Mucosa of stomach (tissue), 1 donor: ENCODE measurements around the gene KDM4C.

ENCODE experiments used
- H3K27me3 ChIP-seq: one replicate; pipeline ENCODE4 v1.7.0; 2013; ENCODE audit warnings: mild to moderate bottlenecking, low read length; ENCODE audit not compliant: control insufficient read depth, insufficient read depth
- H3K36me3 ChIP-seq: one replicate; pipeline ENCODE4 v1.7.0; 2013; ENCODE audit warnings: low read length; ENCODE audit not compliant: control insufficient read depth, insufficient read depth
- H3K4me1 ChIP-seq: one replicate; pipeline ENCODE4 v1.7.0; 2013; ENCODE audit warnings: mild to moderate bottlenecking, low read length; ENCODE audit not compliant: control insufficient read depth, insufficient read depth
- H3K4me3 ChIP-seq: one replicate; pipeline ENCODE4 v1.7.0; 2013; ENCODE audit warnings: low read length
- H3K9ac ChIP-seq: one replicate; pipeline ENCODE4 v1.7.0; 2013; ENCODE audit warnings: mild to moderate bottlenecking, low read length, moderate library complexity
- H3K9me3 ChIP-seq: one replicate; pipeline ENCODE4 v1.7.0; 2013; ENCODE audit warnings: mild to moderate bottlenecking, low read length, moderate library complexity; ENCODE audit not compliant: control insufficient read depth
- donor health status: Pancreatic carcinoma.

KDM4C gene

DNA sequence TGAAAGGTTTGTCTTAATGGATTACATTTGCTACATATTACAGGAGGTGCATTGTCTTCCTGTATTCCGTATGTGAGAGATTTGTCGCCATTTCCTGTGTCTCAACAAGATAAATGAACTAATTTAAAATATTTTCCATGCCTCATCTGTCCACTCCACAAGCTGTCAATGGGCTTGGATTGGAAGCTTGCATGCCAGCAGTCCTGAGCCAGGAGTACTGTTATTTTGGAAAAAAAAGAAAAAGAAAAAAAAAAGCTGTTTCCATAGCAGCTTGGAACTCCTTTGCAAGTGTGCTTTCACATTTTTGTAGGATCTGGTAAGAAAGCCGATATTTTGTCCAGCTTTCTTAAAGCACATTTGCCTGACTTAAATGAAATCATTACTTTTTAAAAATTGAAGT lies 330.8 kb downstream of the KDM4C start:
- no peaks in the 10 kb centered on the region for H3K36me3 ChIP-seq
- H3K9ac ChIP-seq: no peak overlapping the region
- no peaks in the 10 kb centered on the region for H3K27me3 ChIP-seq
- no peaks in the 10 kb centered on the region for H3K9me3 ChIP-seq
- no peaks in the 10 kb centered on the region for H3K4me1 ChIP-seq
- no peak overlapping the region for H3K4me3 ChIP-seq

DNA sequence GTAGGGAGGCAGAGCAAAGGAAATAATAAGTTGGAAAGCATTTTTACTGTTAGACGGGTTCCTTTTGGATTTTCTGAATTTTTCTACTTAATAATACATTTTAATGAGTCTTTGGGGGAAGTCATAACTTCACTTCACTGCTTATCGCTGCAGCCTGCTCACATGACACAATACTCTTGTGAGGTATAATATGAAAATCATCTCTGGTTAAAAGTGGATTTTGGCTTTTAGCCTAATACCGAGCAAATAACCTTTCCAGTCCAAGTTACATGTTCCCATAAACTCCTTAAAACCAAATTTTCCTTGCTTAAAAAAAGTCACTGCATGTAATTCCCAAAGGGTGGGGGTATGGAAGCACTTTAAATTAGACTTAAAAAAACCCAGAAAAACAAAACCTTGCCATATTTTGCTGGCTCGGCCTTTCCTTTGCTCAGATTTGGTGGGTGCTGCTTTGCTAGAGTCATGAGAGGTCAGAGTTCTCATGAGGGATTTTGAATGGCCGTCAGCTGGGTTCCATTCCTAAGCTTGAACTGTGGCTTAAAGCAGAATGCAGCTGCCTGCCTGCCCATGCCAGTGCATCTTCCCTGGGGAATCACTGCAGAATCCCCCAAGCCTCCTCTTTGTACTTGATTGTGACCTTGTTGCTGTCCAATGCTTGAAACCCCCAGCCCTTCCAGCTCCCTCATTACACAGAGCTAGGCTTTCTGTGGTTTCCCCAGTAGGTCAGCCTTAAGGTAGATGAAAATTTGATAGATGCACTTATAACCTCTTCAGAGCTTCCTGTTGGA lies 331.8 kb downstream of the KDM4C start:
- Histone ChIP-seq H3K4me3 (no peak overlapping the region), H3K9me3 (no peaks in the 10 kb centered on the region), H3K27me3 (no peaks in the 10 kb centered on the region), H3K4me1 (no peaks in the 10 kb centered on the region), H3K9ac (no peak overlapping the region), H3K36me3 (no peaks in the 10 kb centered on the region)

DNA sequence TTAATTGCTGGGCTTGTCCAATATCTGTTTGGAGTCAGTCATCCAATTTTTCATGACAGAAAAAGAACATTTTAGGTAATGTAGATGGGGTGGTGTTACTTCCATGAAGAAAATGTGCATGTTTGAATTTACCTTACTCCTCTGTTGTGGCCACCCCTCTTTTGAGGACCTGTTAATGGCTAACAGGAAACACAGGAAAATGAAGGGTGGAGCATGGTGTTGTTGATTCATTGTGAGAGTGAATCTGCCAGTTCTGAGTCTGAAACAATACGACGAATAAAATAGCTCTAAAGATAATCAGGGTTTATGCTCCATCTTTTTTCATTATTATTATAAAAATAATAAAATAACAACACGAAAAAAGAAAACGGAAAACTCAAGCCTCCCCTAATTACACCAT lies 335.3 kb downstream of the KDM4C start:
- H3K4me3 ChIP-seq: no peak overlapping the region

DNA sequence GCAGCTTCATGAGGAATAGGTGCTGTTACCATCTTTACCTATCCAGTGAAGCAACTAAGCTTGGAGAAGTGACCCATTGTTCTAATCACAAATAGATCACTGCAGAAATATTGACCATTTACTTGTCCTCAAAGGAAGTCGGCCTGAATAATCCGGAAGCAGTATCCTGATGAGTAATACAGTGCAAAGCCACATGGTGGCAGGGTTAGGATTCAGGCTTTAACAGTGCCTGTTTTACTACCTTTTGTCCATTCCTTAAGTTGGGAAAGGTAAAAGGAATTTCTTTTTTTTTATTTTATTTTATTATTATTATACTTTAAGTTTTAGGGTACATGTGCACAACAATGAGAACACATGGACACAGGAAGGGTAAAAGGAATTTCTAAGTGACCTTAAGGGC lies 336.3 kb downstream of the KDM4C start:
- H3K27me3 ChIP-seq: no peaks in the 10 kb centered on the region
- no peak overlapping the region for H3K9ac ChIP-seq
- H3K36me3 ChIP-seq: no peaks in the 10 kb centered on the region
- H3K9me3 ChIP-seq: no peaks in the 10 kb centered on the region
- peaks cover 18% of the 10 kb centered on the region for H3K4me1 ChIP-seq
- no peak overlapping the region for H3K4me3 ChIP-seq

More for the DNA sequence above, 335.3 kb downstream of the KDM4C start:
- H3K9ac ChIP-seq: no peak overlapping the region
- no peaks in the 10 kb centered on the region for H3K9me3 ChIP-seq
- no peaks in the 10 kb centered on the region for H3K36me3 ChIP-seq
- peaks cover 14% of the 10 kb centered on the region for H3K4me1 ChIP-seq
- H3K27me3 ChIP-seq: no peaks in the 10 kb centered on the region

DNA sequence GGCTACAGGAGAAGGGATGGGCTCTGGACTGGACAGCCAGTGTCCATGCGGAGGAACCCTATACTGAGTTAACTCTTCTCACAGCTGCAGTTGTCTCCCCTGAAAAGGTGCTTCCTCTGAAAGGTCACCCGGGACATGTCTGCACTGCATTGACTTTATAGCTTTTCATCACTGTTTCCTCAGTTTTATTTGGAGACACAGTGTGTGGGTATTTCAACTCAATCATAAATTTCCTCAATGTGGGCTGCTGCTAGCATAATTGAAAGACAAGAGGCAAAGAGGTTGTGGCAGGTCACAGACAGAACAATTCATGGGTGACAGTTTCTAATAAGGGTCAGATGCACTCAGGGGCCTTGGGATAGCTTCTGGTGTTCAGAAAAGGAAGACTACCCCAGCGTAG lies 336.8 kb downstream of the KDM4C start:
- H3K9me3 ChIP-seq: no peaks in the 10 kb centered on the region
- H3K4me3 ChIP-seq: no peak overlapping the region
- peaks cover 18% of the 10 kb centered on the region for H3K4me1 ChIP-seq
- H3K9ac ChIP-seq: no peak overlapping the region
- no peaks in the 10 kb centered on the region for H3K36me3 ChIP-seq
- H3K27me3 ChIP-seq: no peaks in the 10 kb centered on the region

DNA sequence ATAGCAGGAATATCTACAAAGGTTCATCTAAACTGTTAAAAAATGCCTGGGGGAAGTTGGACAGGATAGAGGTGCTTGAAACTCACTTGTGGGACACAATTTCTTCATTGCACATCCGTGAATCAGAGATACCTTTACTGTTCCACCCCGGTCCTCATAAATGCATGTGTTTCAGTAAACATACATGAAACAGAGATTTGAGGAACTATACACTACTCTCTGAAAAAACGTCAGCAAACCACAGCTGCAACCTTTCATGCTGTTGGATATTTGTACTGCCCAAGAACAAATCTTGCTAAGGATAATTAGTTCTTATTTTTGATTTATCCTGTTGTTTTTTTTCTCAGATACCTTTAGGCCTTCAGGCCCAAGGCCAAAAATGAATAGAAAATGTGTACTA lies 337.3 kb downstream of the KDM4C start:
- Histone ChIP-seq H3K9me3 (no peaks in the 10 kb centered on the region), H3K27me3 (no peaks in the 10 kb centered on the region), H3K4me3 (no peak overlapping the region), H3K9ac (no peak overlapping the region), H3K4me1 (peaks cover 18% of the 10 kb centered on the region), H3K36me3 (no peaks in the 10 kb centered on the region)

DNA sequence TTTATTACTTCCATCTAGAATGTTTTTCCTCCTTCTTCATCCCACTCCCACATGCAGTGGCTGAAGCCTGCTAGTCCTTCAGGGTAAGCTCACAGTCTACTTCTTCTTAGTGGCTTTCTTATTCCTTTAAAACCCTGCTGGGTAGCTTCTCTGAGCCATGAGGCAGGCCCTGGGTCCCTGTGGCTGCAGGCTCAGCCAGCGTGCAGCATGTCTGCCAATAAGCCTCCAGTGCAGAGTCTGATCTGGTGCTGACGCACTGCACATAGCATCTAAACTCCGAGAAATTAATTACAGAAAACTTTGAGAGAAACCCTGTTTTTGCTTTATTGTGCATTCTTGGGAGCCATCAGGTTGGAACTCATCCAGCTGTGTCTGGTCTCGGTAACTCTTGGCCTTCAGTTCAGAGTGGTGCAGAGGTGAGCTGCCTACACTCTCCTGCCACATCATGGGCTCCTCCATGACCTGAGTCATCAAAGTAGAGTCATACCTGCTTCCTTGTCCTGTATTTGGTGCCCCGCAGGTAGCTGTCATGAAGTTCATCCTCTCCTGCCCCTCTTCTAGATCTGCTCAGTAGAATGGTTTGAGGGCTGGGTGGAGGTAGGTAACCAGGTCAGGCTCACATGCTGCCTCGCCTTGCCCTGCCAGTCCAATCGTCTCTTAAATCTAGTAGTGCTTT lies 339.4 kb downstream of the KDM4C start:
- H3K4me3 ChIP-seq: no peak overlapping the region
- no peaks in the 10 kb centered on the region for H3K27me3 ChIP-seq
- no peaks in the 10 kb centered on the region for H3K36me3 ChIP-seq
- H3K9me3 ChIP-seq: no peaks in the 10 kb centered on the region
- peaks cover 18% of the 10 kb centered on the region for H3K4me1 ChIP-seq
- no peak overlapping the region for H3K9ac ChIP-seq

DNA sequence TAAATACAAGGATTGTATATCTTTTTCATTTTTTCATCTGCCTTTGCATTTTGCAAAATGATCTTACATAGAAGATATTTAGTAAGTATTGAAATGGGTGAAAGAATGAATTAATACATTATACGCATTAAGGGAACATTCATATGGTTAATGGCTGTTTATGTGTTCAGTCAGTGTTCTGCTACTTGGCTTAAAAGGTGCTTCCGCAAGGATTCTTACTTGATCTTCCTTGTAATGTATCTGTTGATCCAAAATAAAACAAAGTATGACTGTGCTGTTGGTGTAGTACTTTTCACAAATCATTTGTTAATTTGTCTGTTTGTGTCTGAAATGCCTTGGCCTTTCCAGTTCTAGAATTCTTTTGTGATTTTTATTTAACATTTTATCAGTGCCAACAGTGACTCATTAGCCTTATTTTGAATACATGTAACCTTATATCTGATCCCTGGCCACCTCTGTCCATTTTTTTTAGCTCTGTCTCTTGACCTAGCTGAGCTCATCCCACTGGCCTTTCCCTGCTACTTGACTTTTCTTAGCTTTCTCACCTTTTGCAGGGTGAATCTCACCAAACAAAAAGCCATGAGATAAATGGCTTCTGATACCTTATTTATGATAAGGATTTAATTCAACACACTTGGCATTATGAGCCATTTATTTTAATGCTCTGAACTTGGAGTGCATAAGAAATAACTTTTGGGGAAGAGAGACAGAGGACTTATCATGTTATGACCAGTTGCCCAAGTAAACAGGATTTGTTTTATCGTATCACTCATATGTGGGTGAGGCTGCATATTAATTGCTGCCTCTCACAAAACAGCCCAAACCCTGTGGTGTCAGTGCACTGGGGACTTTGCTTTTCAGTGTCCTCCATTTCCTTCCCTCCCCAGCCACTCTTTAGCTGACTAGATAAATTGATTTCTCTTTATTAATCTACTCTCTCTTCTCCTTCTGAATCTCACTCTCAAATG lies 340.3 kb downstream of the KDM4C start:
- no peaks in the 10 kb centered on the region for H3K27me3 ChIP-seq
- no peaks in the 10 kb centered on the region for H3K9me3 ChIP-seq
- H3K4me3 ChIP-seq: no peak overlapping the region
- no peak overlapping the region for H3K9ac ChIP-seq
- no peaks in the 10 kb centered on the region for H3K36me3 ChIP-seq
- H3K4me1 ChIP-seq: peaks cover 18% of the 10 kb centered on the region

DNA sequence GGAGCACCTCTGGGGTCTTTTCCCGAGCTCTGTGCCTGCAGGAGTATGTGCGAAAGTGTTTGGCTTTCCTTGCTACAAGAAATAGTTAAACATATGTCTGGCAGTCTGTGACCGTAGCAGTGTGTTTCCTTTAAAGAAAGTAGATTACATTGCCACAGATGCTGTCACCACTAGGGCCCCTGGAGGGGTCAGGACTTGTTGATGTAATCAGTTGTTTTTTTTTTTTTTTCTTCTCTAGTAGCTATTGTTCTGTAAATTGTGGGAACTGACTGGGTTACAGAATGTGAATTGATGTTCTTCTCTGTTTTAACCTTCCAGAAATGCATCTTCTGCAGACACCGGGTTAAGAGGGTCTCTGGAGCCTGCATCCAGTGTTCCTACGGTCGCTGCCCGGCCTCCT lies 345.6 kb downstream of the KDM4C start:
- Histone ChIP-seq H3K9ac (no peak overlapping the region), H3K36me3 (peaks cover 3% of the 10 kb centered on the region)

DNA sequence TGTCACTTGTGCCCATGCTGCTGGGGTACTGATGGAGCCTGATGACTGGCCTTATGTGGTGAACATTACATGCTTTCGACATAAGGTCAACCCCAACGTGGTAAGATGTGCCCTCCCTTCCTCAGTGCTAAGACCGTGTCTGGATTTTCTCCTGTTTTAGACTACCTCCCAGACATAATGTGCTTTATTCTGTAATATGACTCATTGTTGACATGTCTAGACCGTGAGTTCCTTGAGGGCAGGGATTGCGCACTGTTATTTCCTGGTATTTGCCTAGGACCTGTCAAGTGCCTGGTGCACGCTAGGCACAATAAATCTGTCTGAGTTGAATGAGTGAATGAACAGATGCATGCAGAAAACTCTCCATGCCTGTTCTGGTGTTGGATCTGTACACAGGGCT lies 346.0 kb downstream of the KDM4C start:
- H3K27me3 ChIP-seq: no peaks in the 10 kb centered on the region
- H3K9me3 ChIP-seq: no peaks in the 10 kb centered on the region
- H3K36me3 ChIP-seq: peaks cover 3% of the 10 kb centered on the region
- H3K9ac ChIP-seq: no peak overlapping the region
- no peaks in the 10 kb centered on the region for H3K4me1 ChIP-seq
- H3K4me3 ChIP-seq: no peak overlapping the region

More for the DNA sequence above, 345.6 kb downstream of the KDM4C start:
- H3K4me1 ChIP-seq: peaks cover under 1% of the 10 kb centered on the region
- no peak overlapping the region for H3K4me3 ChIP-seq
- H3K27me3 ChIP-seq: no peaks in the 10 kb centered on the region
- H3K9me3 ChIP-seq: no peaks in the 10 kb centered on the region

DNA sequence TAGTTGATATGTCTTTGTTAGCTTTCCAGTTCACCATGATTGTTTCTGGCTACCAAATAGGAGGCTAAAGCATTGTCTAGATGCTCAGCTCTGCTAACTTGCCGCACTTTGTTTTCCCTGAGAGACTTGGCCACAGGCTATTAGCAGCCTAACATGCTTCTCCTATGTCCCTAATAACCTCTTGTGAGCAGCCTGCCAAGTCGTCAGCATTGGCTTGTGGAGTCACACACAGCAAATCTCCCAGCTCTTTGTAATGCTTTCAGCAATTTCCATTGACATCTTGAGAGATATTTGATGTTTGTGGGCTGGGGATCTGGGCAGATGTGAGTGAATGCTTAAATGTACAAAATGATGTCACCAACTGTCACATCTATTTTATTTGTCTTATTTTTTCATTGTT lies 346.9 kb downstream of the KDM4C start:
- Histone ChIP-seq H3K4me3 (no peak overlapping the region), H3K36me3 (peaks cover 3% of the 10 kb centered on the region), H3K27me3 (no peaks in the 10 kb centered on the region), H3K9me3 (no peaks in the 10 kb centered on the region), H3K4me1 (no peaks in the 10 kb centered on the region), H3K9ac (no peak overlapping the region)

DNA sequence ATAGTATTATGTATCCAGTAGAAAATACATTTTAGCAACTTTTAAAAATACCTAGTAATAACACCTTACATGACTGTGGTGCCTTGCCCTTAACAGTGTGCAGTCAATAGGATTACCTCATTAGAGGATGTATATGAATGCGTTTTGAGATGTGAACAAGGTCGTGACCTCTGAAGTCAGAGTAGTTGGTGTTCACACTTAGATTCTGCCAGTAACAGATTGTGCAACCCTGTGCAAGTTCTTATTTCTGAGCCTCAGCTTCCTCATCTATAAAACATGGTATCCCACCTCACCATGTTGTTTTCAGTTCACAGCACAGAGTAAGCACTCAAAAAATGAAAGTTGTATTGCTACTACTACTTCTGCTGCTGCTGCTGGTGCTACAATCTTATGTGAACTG lies 347.3 kb downstream of the KDM4C start:
- H3K9ac ChIP-seq: no peak overlapping the region
- H3K36me3 ChIP-seq: peaks cover 3% of the 10 kb centered on the region
- H3K27me3 ChIP-seq: no peaks in the 10 kb centered on the region
- no peaks in the 10 kb centered on the region for H3K9me3 ChIP-seq
- no peak overlapping the region for H3K4me3 ChIP-seq
- H3K4me1 ChIP-seq: no peaks in the 10 kb centered on the region
